ENCODE measurements around the gene FAP.

FAP gene

DNA sequence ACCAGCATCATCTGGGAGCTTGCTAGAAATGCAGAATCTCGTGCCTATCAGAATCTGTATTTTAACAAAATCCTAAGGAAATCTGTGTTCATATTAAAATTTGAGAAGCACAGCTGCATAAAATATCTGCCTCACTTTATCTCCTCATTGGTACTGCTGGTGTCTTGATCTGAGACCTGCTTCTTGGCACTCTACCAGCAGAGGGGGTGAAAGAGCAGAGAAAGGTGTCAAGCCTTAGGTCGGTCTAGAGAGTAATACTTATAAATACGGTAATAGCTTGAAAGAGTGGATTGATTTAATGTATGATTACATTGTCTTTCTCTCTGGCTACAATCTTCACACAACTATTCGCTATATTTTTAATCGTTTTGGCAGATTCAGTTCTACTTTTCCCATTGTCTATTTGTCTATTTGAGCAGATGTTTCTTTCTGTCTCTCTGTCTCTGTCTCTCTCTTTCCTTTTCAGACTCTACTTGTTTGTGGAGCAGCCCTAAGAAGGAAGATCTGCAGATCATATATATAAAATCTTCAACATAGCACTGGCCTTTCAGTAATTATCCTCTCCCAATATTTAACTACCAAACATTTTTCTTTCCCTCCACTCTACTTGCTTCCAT lies 89.5 kb downstream of the FAP start:
- TF ChIP-seq MYC (IDR thresholded peaks at IDR 0.05; ENCODE audit: low read depth, low read length), result no peak
- TF ChIP-seq, protein P1, sequence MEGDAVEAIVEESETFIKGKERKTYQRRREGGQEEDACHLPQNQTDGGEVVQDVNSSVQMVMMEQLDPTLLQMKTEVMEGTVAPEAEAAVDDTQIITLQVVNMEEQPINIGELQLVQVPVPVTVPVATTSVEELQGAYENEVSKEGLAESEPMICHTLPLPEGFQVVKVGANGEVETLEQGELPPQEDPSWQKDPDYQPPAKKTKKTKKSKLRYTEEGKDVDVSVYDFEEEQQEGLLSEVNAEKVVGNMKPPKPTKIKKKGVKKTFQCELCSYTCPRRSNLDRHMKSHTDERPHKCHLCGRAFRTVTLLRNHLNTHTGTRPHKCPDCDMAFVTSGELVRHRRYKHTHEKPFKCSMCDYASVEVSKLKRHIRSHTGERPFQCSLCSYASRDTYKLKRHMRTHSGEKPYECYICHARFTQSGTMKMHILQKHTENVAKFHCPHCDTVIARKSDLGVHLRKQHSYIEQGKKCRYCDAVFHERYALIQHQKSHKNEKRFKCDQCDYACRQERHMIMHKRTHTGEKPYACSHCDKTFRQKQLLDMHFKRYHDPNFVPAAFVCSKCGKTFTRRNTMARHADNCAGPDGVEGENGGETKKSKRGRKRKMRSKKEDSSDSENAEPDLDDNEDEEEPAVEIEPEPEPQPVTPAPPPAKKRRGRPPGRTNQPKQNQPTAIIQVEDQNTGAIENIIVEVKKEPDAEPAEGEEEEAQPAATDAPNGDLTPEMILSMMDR (IDR thresholded peaks at IDR 0.05; ENCODE audit: low read depth, low read length), result peak; percentile 95
- peak; percentile 73 for DNase-seq (ENCODE audit: low read depth)
- no peak overlapping the region for H3K4me3 ChIP-seq (ENCODE audit: low read depth, low read length)

DNA sequence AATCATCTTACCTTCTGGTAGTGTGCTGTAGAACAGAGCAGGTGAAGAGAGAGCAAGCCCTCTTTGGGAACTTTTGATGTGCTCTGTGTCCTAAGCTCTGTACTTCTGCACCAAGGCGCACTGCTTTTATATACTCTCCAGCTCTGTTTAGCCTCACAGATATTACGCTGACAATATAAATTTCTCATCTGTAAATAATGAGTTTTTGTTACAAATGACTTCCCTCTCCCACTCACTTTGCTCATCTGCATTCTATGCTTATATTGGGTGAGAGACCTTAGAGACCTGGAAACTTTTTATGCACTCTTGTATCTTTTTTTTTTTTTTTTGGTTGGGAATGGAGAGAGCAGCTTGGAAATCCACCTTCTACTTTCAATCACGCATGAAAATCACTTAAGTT lies 91.1 kb downstream of the FAP start, which contains the start of gene GCG:
GCG (minus strand) TSS at position 101 of the 400 bp plus-strand sequence. CDS start 3,069 bp downstream, outside the sequence.
- DNase-seq (ENCODE audit: low read depth), result no peak
- no peak within 1 kb of the TSS for H3K4me3 ChIP-seq (ENCODE audit: low read depth, low read length)
- TF ChIP-seq, protein P1 (IDR thresholded peaks at IDR 0.05; ENCODE audit: low read depth, low read length), result no peak
- no peak for TF ChIP-seq MYC (IDR thresholded peaks at IDR 0.05; ENCODE audit: low read depth, low read length)
- TF ChIP-seq, protein P2, sequence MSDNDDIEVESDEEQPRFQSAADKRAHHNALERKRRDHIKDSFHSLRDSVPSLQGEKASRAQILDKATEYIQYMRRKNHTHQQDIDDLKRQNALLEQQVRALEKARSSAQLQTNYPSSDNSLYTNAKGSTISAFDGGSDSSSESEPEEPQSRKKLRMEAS (IDR thresholded peaks at IDR 0.05; ENCODE audit: low read depth, low read length), result no peak
- TF ChIP-seq POLR2A (IDR thresholded peaks at IDR 0.05; ENCODE audit: extremely low read depth, insufficient read length), result no peak

DNA sequence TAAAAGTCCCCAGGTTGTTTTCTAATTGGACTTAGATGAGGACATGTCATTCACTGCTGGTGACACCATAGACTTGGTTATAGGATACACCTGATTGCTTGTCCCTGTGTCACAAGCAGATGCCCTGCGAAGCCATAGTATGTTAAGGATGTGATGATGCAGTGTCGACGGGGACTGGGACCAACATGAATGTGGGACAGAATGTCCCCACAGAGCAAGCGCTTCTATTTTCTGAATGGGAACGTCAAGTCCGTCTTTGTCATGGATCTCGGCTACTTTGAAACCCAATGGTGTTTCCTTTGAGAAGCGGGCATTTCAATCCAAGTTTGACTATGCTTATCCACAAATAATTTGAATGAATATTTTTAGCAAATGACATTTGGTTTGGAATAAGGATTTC lies 93.3 kb downstream of the FAP start:
- TF ChIP-seq, protein P1 (IDR thresholded peaks at IDR 0.05; ENCODE audit: low read depth, low read length), result no peak
- TF ChIP-seq POLR2A (IDR thresholded peaks at IDR 0.05; ENCODE audit: extremely low read depth, insufficient read length), result no peak
- H3K4me3 ChIP-seq (ENCODE audit: low read depth, low read length), result no peak overlapping the region
- DNase-seq (ENCODE audit: low read depth), result no peak

DNA sequence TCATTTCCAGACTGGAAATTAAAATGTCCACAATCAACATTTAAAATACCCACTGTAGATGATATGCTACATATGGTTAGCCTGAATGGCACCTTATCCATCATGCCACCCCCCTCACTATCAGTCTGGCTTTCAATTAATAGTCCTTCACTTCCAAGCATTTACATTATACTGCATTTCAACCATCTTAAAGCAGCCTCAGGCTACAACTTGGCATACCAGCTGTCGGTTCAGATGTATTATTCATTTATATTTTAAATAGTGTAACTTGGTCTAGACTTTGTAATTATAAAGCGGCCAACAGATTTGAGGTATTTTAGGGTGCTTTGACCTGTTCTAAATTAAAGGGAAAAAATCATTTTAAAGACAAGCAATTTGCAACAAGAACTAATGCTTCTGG lies 93.8 kb downstream of the FAP start:
- H3K4me3 ChIP-seq (ENCODE audit: low read depth, low read length), result no peak overlapping the region
- DNase-seq (ENCODE audit: low read depth), result no peak
- TF ChIP-seq MYC (IDR thresholded peaks at IDR 0.05; ENCODE audit: low read depth, low read length) (no peak), POLR2A (IDR thresholded peaks at IDR 0.05; ENCODE audit: extremely low read depth, insufficient read length) (no peak)
- TF ChIP-seq, protein P1 (IDR thresholded peaks at IDR 0.05; ENCODE audit: low read depth, low read length), result no peak
- TF ChIP-seq, protein P2 (IDR thresholded peaks at IDR 0.05; ENCODE audit: low read depth, low read length), result no peak

DNA sequence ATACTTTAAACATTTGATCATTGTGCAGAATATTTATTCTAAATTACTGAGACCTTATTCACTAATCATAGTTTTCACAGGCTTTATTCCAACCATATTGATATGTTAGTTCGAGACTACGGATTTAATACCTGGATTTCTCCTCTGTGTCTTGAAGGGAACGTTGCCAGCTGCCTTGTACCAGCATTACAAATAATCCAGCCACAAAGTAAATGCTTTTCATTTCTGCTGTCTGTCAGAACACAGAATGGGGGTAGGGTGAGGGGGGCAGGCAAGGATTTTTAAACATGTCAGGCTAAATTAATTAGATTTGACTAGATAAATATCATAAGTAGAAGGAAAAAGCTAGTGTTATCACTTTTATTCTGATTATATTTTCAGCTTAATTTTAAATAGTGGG lies 94.3 kb downstream of the FAP start:
- no peak for TF ChIP-seq MYC (IDR thresholded peaks at IDR 0.05; ENCODE audit: low read depth, low read length)
- H3K4me3 ChIP-seq (ENCODE audit: low read depth, low read length), result no peak overlapping the region

DNA sequence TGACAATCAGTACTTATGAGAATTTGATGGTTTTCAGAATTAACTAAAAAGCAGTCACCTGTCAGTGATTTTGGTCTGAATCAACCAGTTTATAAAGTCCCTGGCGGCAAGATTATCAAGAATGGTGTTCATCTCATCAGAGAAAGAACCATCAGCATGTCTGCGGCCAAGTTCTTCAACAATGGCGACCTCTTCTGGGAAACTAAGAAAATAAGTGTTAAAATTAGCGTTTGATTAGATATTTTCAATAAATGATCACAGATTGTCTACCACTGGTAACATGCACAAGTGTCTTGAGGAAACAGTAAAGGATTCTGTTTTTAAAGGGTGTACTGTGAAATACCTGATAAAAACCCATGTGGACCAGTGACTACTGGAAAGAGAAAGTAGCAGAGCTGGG lies 99.3 kb downstream of the FAP start:
- TF ChIP-seq, protein P1 (IDR thresholded peaks at IDR 0.05; ENCODE audit: low read depth, low read length), result peak; percentile 3
- TF ChIP-seq MYC (IDR thresholded peaks at IDR 0.05; ENCODE audit: low read depth, low read length), result no peak
- no peak overlapping the region for H3K4me3 ChIP-seq (ENCODE audit: low read depth, low read length)
- DNase-seq (ENCODE audit: low read depth), result no peak

More for the DNA sequence above, 94.3 kb downstream of the FAP start:
- no peak for DNase-seq (ENCODE audit: low read depth)

Data from NB4 (cell line).